ENCODE data around the gene EZH1.
"Not testable (repeated sequence)": the region's sequence is repeated elsewhere in the genome, so short reads cannot be mapped to it uniquely, and the experiment has no call there.

- TF ChIP-seq SUZ12 (IDR thresholded peaks at IDR 0.05; ENCODE audit: extremely low read depth, insufficient read depth, insufficient read length); ZNF274 (IDR thresholded peaks at IDR 0.05; ENCODE audit: low read depth, low read length); YY1 (IDR thresholded peaks at IDR 0.05; ENCODE audit: insufficient read depth, insufficient read length): not testable (repeated sequence)
Observed at GRCh38 chr17:42666126-42666525, 78.7 kb downstream of the EZH1 start.
